ENCODE results near the gene UPP2. TPM values are rescaled to one million over a fixed set of nuclear protein-coding genes. Genes with fewer than 3 reads are reported as not detected.

The UPP2 gene
- total RNA-seq, 4 donors from 2014 or later, result not detected

DNA sequence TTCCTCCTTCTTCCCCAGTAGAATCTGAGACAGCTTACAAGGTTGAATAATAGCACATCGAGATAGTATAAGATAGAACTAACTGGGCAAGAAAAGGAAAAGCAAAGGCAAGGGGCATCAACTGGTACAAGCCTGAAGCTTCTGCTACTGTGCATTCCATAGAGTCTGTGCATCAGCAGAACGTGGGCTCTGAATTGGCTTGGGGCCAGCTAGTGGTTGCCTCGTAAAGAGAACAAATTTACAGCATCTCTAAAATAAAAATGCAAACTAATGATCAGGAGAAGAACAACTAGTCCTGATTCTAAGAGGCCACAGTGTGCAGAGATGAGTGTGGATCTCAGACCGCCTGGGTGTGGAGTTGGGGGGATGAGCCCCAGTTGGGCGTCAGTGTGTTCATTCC is 36.6 kb downstream of the UPP2 start:
- no peak for TF ChIP-seq POLR2A (IDR thresholded peaks at IDR 0.05)
- TF ChIP-seq CTCF (IDR thresholded peaks at IDR 0.05), result no peak
- H3K27ac ChIP-seq, result no peak overlapping the region
- H3K36me3 ChIP-seq, result no peaks in the 10 kb centered on the region
- H3K9me3 ChIP-seq, result no peaks in the 10 kb centered on the region
- H3K4me1 ChIP-seq, result peaks cover 0 to 5% (median 0%) of the 10 kb centered on the region in 4 donors
- no peaks in the 10 kb centered on the region for H3K27me3 ChIP-seq
- no peak for DNase-seq
- H3K4me3 ChIP-seq, result no peak overlapping the region

DNA sequence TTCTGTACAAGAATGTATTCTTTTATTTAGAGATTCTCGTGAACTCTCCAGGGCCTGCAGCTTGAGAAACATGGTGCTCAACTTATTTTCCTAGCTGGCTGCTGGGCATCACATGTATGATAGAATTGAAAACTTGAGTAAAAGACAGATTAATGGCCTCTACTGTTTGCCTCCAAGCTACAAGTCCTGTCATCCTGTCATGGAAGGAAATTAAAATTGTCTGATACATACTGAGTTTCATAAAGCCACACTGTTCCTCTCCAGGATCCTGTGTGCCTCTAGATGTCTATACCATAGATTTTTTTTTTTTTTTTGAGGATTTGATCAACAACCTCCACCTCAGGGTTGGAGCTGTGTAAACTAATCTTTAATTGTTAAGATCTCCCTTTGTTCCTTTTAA is 38.5 kb downstream of the UPP2 start:
- no peaks in the 10 kb centered on the region for H3K27me3 ChIP-seq
- no peaks in the 10 kb centered on the region for H3K9me3 ChIP-seq
- no peaks in the 10 kb centered on the region for H3K4me1 ChIP-seq
- DNase-seq, result no peak
- no peaks in the 10 kb centered on the region for H3K36me3 ChIP-seq
- H3K4me3 ChIP-seq, result no peak overlapping the region
- H3K27ac ChIP-seq, result no peak overlapping the region
- TF ChIP-seq CTCF (IDR thresholded peaks at IDR 0.05), result no peak
- no peak for TF ChIP-seq POLR2A (IDR thresholded peaks at IDR 0.05)

GRCh38 chr2:158142165-158142564 is 40.5 kb downstream of the UPP2 start:
- H3K4me1 ChIP-seq, result no peaks in the 10 kb centered on the region
- TF ChIP-seq CTCF (IDR thresholded peaks at IDR 0.05), result no peak
- no peak for TF ChIP-seq POLR2A (IDR thresholded peaks at IDR 0.05)
- H3K9me3 ChIP-seq, result no peaks in the 10 kb centered on the region
- no peaks in the 10 kb centered on the region for H3K36me3 ChIP-seq
- no peak overlapping the region for H3K27ac ChIP-seq
- DNase-seq, result no peak
- H3K27me3 ChIP-seq, result no peaks in the 10 kb centered on the region
- H3K4me3 ChIP-seq, result no peak overlapping the region

DNA sequence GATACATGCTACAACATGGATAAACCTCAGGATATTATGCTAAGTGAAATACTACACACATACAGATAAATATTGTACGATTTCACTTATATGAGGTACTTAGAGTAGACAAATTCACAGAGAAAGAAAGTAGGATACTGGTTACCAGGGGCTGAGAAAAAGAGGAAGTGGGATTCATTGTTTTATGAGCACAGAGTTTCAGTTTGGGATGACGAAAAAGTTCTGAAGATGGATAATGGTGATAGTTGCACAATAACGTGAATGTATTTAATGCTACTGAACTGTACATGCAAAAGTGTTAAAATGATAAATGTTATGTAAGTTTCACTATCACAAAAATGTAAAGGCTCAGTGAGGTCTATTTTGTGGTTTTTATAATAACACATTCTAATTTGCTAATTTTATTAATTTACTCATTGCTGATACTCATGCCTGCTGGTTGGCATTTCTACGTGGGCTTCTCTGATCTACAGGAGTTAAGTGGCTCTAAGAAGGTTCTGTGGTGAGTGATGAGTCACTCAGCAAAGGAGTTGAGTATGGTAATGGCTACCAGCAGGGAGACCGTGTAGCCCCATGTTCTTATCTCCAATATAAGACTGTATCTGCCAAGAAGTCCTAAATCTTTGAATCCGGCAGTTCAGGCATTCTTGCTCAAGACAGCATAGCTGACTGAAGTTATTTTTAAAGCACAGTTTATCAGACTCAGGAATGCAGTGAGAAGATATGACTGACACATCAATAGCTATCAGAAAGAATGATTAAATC is 41.1 kb downstream of the UPP2 start:
- Histone ChIP-seq H3K27ac (no peak overlapping the region), H3K4me1 (no peaks in the 10 kb centered on the region), H3K27me3 (no peaks in the 10 kb centered on the region), H3K9me3 (no peaks in the 10 kb centered on the region), H3K4me3 (no peak overlapping the region), H3K36me3 (no peaks in the 10 kb centered on the region)
- DNase-seq, result no peak
- no peak for TF ChIP-seq POLR2A (IDR thresholded peaks at IDR 0.05)
- no peak for TF ChIP-seq CTCF (IDR thresholded peaks at IDR 0.05)

GRCh38 chr2:158143703-158144360 is 42.2 kb downstream of the UPP2 start:
- Histone ChIP-seq H3K9me3 (no peaks in the 10 kb centered on the region), H3K27me3 (no peaks in the 10 kb centered on the region), H3K4me3 (no peak overlapping the region), H3K36me3 (no peaks in the 10 kb centered on the region), H3K27ac (no peak overlapping the region), H3K4me1 (no peaks in the 10 kb centered on the region)
- no peak for DNase-seq
- TF ChIP-seq CTCF (IDR thresholded peaks at IDR 0.05) (no peak), POLR2A (IDR thresholded peaks at IDR 0.05) (no peak)

Data from Peyer's patch (tissue), 4 donors.